ENCODE data around the gene ASPN.

The ASPN gene

DNA sequence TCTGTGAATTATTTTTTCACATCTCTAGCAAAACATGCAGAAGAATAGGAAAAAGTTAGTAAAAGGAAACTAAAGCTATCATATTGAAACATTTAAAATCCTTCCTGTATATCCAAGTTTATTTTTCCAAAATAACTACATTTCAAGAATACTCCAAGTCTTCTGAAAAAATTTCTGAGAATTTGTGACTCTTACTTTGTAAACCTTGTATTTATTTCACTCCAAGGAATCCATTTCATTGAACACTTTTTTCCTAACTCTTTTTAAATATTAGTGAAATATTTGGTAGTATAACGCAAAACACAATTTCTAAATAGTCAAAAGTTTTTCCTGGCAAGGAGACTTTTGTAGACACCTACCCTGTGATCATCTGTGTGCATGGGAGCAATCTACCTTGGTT, 34.2 kb upstream of the ASPN start:
- Histone ChIP-seq H3K9ac (ENCODE audit: low read length) (no peak overlapping the region), H3K36me3 (ENCODE audit: control insufficient read depth, insufficient read depth, low read length) (no peaks in the 10 kb centered on the region), H3K4me1 (ENCODE audit: control insufficient read depth, insufficient read depth, low read length) (no peaks in the 10 kb centered on the region), H3K4me3 (ENCODE audit: low read length) (no peak overlapping the region), H3K9me3 (ENCODE audit: control insufficient read depth, low read length) (no peaks in the 10 kb centered on the region), H3K27me3 (ENCODE audit: control insufficient read depth, insufficient read depth, low read length) (no peaks in the 10 kb centered on the region)

DNA sequence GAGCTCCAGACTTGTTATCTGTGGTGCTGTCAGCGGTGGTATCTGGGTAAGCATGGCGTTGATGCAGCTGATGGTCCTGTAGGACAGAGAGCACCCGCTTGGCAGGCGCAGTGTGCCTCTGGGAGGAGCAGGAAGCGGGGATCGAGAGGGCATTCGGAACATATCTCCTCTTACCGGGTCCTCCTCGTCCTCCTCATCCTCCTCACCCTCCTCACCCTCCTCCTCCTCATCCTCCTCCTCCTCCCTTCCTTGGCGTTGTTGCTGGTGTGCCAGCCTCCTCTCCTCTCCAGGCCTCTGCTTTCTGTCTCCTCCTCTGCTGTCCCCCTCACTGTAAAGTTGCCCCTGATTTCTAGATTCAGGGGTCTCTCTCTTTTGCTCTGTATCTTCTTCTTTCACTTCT, 32.3 kb upstream of the ASPN start:
- H3K9me3 ChIP-seq (ENCODE audit: control insufficient read depth, low read length) = no peaks in the 10 kb centered on the region
- no peaks in the 10 kb centered on the region for H3K27me3 ChIP-seq (ENCODE audit: control insufficient read depth, insufficient read depth, low read length)
- H3K4me1 ChIP-seq (ENCODE audit: control insufficient read depth, insufficient read depth, low read length) = no peaks in the 10 kb centered on the region
- H3K4me3 ChIP-seq (ENCODE audit: low read length) = no peak overlapping the region
- no peak overlapping the region for H3K9ac ChIP-seq (ENCODE audit: low read length)
- no peaks in the 10 kb centered on the region for H3K36me3 ChIP-seq (ENCODE audit: control insufficient read depth, insufficient read depth, low read length)

DNA sequence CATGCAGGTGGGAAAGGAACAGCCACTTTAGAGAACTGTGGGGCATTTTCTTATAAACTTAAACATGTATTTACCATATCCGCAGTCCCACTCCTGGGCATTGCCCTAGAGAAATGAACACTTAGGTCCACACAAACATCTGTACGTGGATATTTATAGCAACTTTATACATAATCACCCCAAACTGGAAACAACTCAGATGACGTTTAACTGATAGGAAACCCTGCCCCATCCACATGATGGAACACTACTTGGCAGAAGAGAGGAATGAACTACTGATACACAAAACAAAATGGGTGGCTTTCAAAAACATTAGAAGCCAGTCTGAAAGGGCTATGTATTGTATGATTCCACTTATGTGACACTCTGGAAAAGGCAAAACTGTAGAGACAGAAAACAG, 31.0 kb upstream of the ASPN start:
- Histone ChIP-seq H3K9ac (ENCODE audit: low read length) (no peak overlapping the region), H3K36me3 (ENCODE audit: control insufficient read depth, insufficient read depth, low read length) (no peaks in the 10 kb centered on the region), H3K27me3 (ENCODE audit: control insufficient read depth, insufficient read depth, low read length) (no peaks in the 10 kb centered on the region)

DNA sequence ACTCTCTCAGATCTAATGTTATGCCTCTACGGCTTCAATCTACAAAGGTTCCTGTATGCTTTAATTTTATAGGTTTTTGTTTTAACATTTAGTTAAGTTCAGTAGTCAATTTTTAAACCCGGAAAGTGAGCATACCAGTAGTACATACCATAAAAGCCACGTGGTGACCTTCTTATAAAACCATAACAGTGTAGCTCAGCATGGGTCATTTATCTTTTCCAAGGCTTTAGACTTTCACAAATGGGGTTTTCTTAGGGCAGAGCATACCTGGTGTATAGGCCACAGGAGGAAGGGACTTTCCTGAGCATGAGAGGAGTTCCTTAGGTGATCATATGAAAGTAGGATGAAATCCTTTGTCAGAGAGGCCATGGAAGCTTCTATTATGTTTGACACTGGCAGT, 30.3 kb upstream of the ASPN start:
- H3K36me3 ChIP-seq (ENCODE audit: control insufficient read depth, insufficient read depth, low read length) = no peaks in the 10 kb centered on the region
- no peaks in the 10 kb centered on the region for H3K27me3 ChIP-seq (ENCODE audit: control insufficient read depth, insufficient read depth, low read length)
- no peaks in the 10 kb centered on the region for H3K4me1 ChIP-seq (ENCODE audit: control insufficient read depth, insufficient read depth, low read length)
- no peaks in the 10 kb centered on the region for H3K9me3 ChIP-seq (ENCODE audit: control insufficient read depth, low read length)
- H3K9ac ChIP-seq (ENCODE audit: low read length) = no peak overlapping the region
- no peak overlapping the region for H3K4me3 ChIP-seq (ENCODE audit: low read length)

More for the DNA sequence above, 31.0 kb upstream of the ASPN start:
- no peaks in the 10 kb centered on the region for H3K9me3 ChIP-seq (ENCODE audit: control insufficient read depth, low read length)
- H3K4me1 ChIP-seq (ENCODE audit: control insufficient read depth, insufficient read depth, low read length) = no peaks in the 10 kb centered on the region
- no peak overlapping the region for H3K4me3 ChIP-seq (ENCODE audit: low read length)

DNA sequence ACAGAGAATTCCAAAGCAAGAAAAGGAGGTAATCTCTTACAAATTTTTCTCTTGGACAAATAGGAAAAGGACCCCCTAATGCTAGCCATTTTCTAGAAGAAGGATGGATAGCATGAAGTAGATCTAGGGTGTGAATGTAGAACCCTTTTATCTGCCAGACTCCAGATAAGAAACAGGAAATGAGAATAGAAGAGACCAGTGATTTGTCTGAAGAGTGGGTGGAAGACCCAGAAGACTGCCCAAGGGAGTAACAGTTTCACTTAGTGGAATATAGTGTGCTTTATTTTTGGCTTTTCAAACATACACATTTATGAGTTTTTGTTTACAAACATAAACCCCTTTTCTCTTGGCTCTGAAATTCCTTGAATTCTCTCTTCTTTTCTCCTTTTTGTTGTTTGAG, 28.4 kb upstream of the ASPN start:
- no peaks in the 10 kb centered on the region for H3K36me3 ChIP-seq (ENCODE audit: control insufficient read depth, insufficient read depth, low read length)
- no peak overlapping the region for H3K9ac ChIP-seq (ENCODE audit: low read length)
- H3K9me3 ChIP-seq (ENCODE audit: control insufficient read depth, low read length) = no peaks in the 10 kb centered on the region
- H3K4me3 ChIP-seq (ENCODE audit: low read length) = no peak overlapping the region
- no peaks in the 10 kb centered on the region for H3K4me1 ChIP-seq (ENCODE audit: control insufficient read depth, insufficient read depth, low read length)
- H3K27me3 ChIP-seq (ENCODE audit: control insufficient read depth, insufficient read depth, low read length) = no peaks in the 10 kb centered on the region

DNA sequence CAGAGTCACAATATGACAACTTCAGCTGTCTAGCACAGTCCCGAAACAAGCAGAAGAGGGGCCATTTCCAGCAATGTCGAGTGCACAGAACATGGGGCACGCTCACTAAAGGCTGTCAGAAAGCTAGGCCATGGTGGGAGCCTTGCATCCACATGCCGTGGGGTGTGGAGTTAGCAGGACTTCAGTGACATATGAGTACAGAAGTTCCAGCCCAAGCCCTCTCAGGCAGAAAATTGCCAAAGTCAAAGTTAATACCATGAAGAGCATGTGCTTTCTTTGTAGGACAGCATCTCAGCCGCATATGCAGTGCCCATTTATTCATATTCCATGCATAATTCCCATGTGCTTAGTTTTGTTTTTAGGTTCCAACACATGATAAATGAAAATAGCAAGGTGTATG, 26.7 kb upstream of the ASPN start:
- Histone ChIP-seq H3K9ac (ENCODE audit: low read length) (no peak overlapping the region), H3K4me3 (ENCODE audit: low read length) (no peak overlapping the region), H3K36me3 (ENCODE audit: control insufficient read depth, insufficient read depth, low read length) (no peaks in the 10 kb centered on the region), H3K9me3 (ENCODE audit: control insufficient read depth, low read length) (no peaks in the 10 kb centered on the region), H3K4me1 (ENCODE audit: control insufficient read depth, insufficient read depth, low read length) (no peaks in the 10 kb centered on the region), H3K27me3 (ENCODE audit: control insufficient read depth, insufficient read depth, low read length) (no peaks in the 10 kb centered on the region)

DNA sequence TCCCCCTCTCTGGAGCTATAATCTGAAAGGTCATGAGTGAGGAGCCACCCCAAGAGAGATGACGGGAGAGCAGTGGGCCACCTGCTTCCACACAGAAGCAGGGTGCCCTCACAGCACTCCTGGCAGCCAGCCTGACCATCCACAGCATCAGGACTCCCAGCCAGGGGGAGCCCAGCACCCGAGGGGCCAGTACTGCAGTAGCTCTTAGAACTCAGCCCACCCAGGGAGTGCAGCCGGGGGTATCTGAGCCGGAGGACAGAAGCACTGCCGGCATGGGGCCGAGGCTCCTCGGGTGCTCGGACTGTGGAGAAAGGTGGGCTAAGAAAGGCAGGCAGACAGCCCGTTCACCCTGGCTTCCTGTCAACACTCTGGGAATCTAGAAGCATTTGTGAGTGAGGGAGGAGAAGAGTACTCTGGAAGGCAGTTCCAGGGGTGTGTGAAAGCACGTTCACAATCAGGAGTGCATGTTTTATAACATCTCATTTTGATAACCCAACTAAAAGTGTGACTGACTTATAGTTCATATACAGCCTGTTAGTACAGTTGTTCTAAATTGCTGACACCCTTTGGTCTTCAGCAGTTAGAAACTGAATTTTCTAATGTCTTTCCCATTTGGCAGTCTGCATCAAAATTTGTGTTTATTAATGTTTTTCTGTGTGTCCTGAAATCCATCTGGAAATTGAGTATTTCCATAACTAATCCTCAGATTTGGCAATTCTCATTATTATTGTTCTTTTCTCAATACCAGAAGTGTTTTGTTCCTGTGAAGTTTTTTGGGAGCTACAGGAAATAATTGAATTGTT, 25.9 kb upstream of the ASPN start:
- H3K36me3 ChIP-seq (ENCODE audit: control insufficient read depth, insufficient read depth, low read length) = no peaks in the 10 kb centered on the region
- no peak overlapping the region for H3K4me3 ChIP-seq (ENCODE audit: low read length)
- H3K9ac ChIP-seq (ENCODE audit: low read length) = no peak overlapping the region
- no peaks in the 10 kb centered on the region for H3K9me3 ChIP-seq (ENCODE audit: control insufficient read depth, low read length)
- H3K4me1 ChIP-seq (ENCODE audit: control insufficient read depth, insufficient read depth, low read length) = no peaks in the 10 kb centered on the region
- no peaks in the 10 kb centered on the region for H3K27me3 ChIP-seq (ENCODE audit: control insufficient read depth, insufficient read depth, low read length)

DNA sequence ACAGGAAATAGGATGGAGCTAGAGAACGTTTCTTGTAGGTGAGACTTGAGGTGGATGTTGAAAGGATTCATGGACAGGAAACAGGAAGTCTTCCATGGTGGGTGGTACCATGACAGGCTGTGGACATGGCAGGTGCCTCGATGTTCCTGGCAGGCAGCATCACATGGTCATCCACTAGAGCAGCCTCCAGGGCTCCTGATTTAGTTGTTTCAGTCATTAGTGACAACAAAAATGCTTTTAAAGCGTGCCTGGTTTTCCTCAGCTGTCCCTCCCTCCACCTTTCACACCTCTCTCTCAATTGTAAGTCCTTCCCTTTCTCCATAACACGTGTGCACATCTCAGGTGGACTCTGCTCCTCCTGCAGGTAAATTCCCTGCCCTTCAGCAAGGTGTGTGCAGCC, 25.2 kb upstream of the ASPN start:
- H3K9me3 ChIP-seq (ENCODE audit: control insufficient read depth, low read length) = no peaks in the 10 kb centered on the region
- H3K9ac ChIP-seq (ENCODE audit: low read length) = no peak overlapping the region
- H3K27me3 ChIP-seq (ENCODE audit: control insufficient read depth, insufficient read depth, low read length) = no peaks in the 10 kb centered on the region
- H3K4me1 ChIP-seq (ENCODE audit: control insufficient read depth, insufficient read depth, low read length) = no peaks in the 10 kb centered on the region
- H3K4me3 ChIP-seq (ENCODE audit: low read length) = no peak overlapping the region
- no peaks in the 10 kb centered on the region for H3K36me3 ChIP-seq (ENCODE audit: control insufficient read depth, insufficient read depth, low read length)

DNA sequence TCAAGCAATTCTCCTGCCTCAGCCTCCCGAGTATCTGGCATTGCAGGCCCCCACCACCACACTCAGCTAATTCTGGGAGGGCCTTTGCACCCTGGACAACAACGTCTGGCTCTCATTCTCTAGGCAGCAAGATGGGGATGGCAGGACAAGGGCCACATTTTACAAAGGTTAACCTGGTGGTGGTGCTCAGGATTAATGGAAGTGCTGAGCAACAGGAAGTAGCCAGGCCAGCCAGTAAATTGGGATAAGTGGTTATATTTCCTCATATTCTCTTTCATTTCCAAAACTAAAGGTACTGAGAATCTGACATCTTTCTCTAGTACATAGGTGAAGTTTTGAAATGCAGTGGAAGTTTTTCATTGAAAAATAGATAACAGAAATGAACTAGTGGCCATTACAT, 24.7 kb upstream of the ASPN start:
- H3K9ac ChIP-seq (ENCODE audit: low read length) = no peak overlapping the region
- H3K27me3 ChIP-seq (ENCODE audit: control insufficient read depth, insufficient read depth, low read length) = no peaks in the 10 kb centered on the region
- H3K36me3 ChIP-seq (ENCODE audit: control insufficient read depth, insufficient read depth, low read length) = no peaks in the 10 kb centered on the region
- no peaks in the 10 kb centered on the region for H3K9me3 ChIP-seq (ENCODE audit: control insufficient read depth, low read length)
- H3K4me3 ChIP-seq (ENCODE audit: low read length) = no peak overlapping the region
- no peaks in the 10 kb centered on the region for H3K4me1 ChIP-seq (ENCODE audit: control insufficient read depth, insufficient read depth, low read length)

DNA sequence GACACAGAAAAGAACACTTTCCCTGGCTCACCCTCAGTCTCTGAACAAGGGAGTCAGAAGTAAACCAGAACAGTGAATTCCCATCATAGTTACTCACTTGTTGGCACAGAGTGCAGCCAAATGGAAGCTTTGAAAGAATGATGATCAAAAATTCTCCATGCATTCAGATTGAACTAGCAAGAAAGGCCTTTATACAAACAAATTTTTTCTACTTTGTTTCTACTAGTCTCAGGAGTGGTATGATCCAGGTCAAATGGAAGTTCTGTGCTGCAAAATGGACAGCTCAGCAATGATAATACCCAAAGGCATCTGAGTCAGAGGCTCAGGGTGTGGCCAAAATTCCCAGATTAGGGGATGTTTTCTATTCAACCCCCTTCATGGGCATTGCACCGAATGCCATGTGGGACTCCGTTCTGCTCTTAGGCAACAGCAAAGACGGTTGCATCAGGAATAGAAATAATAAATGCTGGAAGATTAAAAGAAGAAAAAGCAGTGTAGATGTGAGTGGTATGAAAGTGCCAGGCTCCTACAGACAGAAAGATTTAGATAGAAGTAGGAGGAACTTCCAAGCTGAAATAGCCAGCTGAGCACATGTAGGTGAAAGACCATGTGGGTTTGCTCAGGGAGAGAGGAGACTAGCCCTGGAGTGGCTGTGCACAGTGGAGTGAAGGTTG, 24.0 kb upstream of the ASPN start:
- H3K4me1 ChIP-seq (ENCODE audit: control insufficient read depth, insufficient read depth, low read length) = no peaks in the 10 kb centered on the region
- H3K4me3 ChIP-seq (ENCODE audit: low read length) = no peak overlapping the region

DNA sequence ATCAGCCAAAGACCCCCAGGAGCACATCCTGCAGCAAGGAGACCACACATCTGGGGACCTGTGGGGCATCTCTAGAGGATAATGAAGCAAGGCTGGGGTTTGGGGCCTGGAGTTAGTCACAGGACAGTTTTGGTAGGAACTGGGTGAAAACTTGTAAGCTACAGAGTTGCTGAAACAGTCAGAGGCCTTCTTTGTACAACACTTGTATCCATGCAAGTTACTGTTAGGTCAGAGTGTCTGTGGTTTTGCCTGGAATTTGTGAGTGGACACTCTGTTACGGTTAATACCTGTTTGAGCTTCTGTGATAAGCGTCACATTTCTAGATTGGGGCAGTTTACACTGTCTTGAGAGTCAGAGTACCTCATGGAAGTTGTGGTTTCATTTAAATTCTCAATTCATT, 22.6 kb upstream of the ASPN start:
- Histone ChIP-seq H3K9ac (ENCODE audit: low read length) (no peak overlapping the region), H3K4me1 (ENCODE audit: control insufficient read depth, insufficient read depth, low read length) (no peaks in the 10 kb centered on the region), H3K4me3 (ENCODE audit: low read length) (no peak overlapping the region), H3K9me3 (ENCODE audit: control insufficient read depth, low read length) (no peaks in the 10 kb centered on the region), H3K36me3 (ENCODE audit: control insufficient read depth, insufficient read depth, low read length) (no peaks in the 10 kb centered on the region), H3K27me3 (ENCODE audit: control insufficient read depth, insufficient read depth, low read length) (no peaks in the 10 kb centered on the region)

More for the DNA sequence above, 24.0 kb upstream of the ASPN start:
- H3K9ac ChIP-seq (ENCODE audit: low read length) = no peak overlapping the region
- H3K27me3 ChIP-seq (ENCODE audit: control insufficient read depth, insufficient read depth, low read length) = no peaks in the 10 kb centered on the region
- no peaks in the 10 kb centered on the region for H3K36me3 ChIP-seq (ENCODE audit: control insufficient read depth, insufficient read depth, low read length)
- H3K9me3 ChIP-seq (ENCODE audit: control insufficient read depth, low read length) = no peaks in the 10 kb centered on the region

DNA sequence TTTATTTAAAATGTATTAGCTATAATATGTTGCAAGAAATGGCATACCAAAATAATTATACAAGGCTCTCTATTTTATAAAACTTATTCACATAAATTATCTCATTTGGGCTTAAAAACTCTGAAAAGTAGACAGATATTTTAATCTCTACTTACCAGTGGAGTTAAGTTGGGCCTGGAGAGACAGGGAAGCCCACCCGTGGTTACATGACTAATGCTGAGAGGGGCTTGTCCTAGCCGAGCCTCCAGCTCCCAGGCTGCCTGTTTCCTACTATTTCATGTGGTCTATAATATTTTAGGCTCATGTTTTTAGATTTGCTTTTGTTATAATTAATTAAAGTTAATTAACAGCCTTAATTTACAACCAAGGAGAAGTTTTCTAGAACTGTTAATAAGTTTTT, 20.9 kb upstream of the ASPN start:
- Histone ChIP-seq H3K4me3 (ENCODE audit: low read length) (no peak overlapping the region), H3K4me1 (ENCODE audit: control insufficient read depth, insufficient read depth, low read length) (no peaks in the 10 kb centered on the region), H3K9ac (ENCODE audit: low read length) (no peak overlapping the region)

More for the DNA sequence above, 20.9 kb upstream of the ASPN start:
- Histone ChIP-seq H3K36me3 (ENCODE audit: control insufficient read depth, insufficient read depth, low read length) (no peaks in the 10 kb centered on the region), H3K27me3 (ENCODE audit: control insufficient read depth, insufficient read depth, low read length) (no peaks in the 10 kb centered on the region), H3K9me3 (ENCODE audit: control insufficient read depth, low read length) (no peaks in the 10 kb centered on the region)
